Measurements from ENCODE around the gene RBPJ. TPM values are rescaled to one million over a fixed set of nuclear protein-coding genes. Genes with fewer than 3 reads are reported as not detected.

RBPJ gene
- total and polyA plus RNA-seq, 2 of the 8 experiments (the other 6 are each of a cell fraction or from before 2014, with no cell fraction given): 65.5 to 217 TPM

- Histone ChIP-seq H2BK5ac (ENCODE audit: low read depth, low read length) (no peak overlapping the region), H4K20me1 (replicated peaks in 1 of 2; ENCODE audit: control insufficient read depth in 1 of 2, insufficient read depth in 2 of 2, low read length in 2 of 2) (no peaks in the 10 kb centered on the region), H3K23me2 (ENCODE audit: low read depth, low read length) (no peaks in the 10 kb centered on the region), H3K4me1 (replicated peaks in 1 of 4; ENCODE audit: control insufficient read depth in 3 of 4, insufficient read depth in 4 of 4, low read length in 3 of 4) (peaks cover 0 to 2% (median 0%) of the 10 kb centered on the region in 4 experiments; a peak in 1 of 7 replicates), H2BK20ac (ENCODE audit: low read length) (no peak overlapping the region), H2BK120ac (replicated peaks; ENCODE audit: low read depth, low read length) (no peak overlapping the region), H3K79me1 (ENCODE audit: low read depth, low read length) (no peaks in the 10 kb centered on the region), H3K14ac (ENCODE audit: insufficient read length) (no peak overlapping the region), H3K4me3 (ENCODE audit: extremely low read depth in 1 of 4, insufficient read depth in 2 of 4, low read depth in 3 of 4, low read length in 4 of 4) (no peak overlapping the region), H4K5ac (ENCODE audit: insufficient read length, low read depth, low read length) (no peak overlapping the region), H3K36me3 (ENCODE audit: control insufficient read depth in 2 of 4, insufficient read depth in 4 of 4, low read length in 3 of 4) (no peaks in the 10 kb centered on the region), H2BK12ac (ENCODE audit: low read depth, low read length) (no peak overlapping the region), H4K91ac (replicated peaks; ENCODE audit: insufficient read length, low read length) (no peak overlapping the region), H4K8ac (ENCODE audit: extremely low read depth, insufficient read depth, low read length) (no peak overlapping the region), H2BK15ac (ENCODE audit: low read length) (no peak overlapping the region), H3K9me3 (ENCODE audit: insufficient read depth in 2 of 2, low read depth in 1 of 2, low read length in 1 of 2) (0 out of 4 replicates have a peak, but pooled peaks cover 0 to 2% of the 10 kb centered on the region in 2 experiments), H2AFZ (ENCODE audit: low read length) (0 out of 2 replicates have a peak overlapping the region, but pooled peaks have one; percentile 3), H2AK5ac (ENCODE audit: low read depth, low read length) (no peak overlapping the region), H3K9ac (replicated peaks in 1 of 4; ENCODE audit: extremely low read depth in 1 of 4, low read depth in 3 of 4, low read length in 3 of 4) (no peak overlapping the region), H3K18ac (ENCODE audit: extremely low read depth, low read length) (no peak overlapping the region), H3K4me2 (ENCODE audit: insufficient read depth in 1 of 2, low read depth in 2 of 2, low read length in 2 of 2) (no peak overlapping the region), H3K27me3 (replicated peaks in 1 of 4; ENCODE audit: control insufficient read depth in 3 of 4, extremely low read depth in 1 of 4, insufficient read depth in 3 of 4, low read length in 3 of 4) (no peaks in the 10 kb centered on the region), H3K4ac (replicated peaks; ENCODE audit: insufficient read length, low read depth, low read length) (no peak overlapping the region), H3K56ac (replicated peaks; ENCODE audit: insufficient read length, low read depth, low read length) (no peak overlapping the region), H3K27ac (ENCODE audit: low read depth, low read length) (no peak overlapping the region), H3K79me2 (ENCODE audit: control insufficient read depth in 1 of 2, insufficient read depth in 2 of 2, low read length in 2 of 2) (no peaks in the 10 kb centered on the region), H3K23ac (ENCODE audit: insufficient read length) (no peak overlapping the region)
- ChIA-PET CTCF (ENCODE audit: partially characterized antibody) (interaction anchor here (0.8 to 5.7 kb wide), 19 partner anchors 9 to 428 kb away, joined by 3 to 73 read pairs (median 3); no protein-coding TSS in a partner anchor), POLR2A (ENCODE audit: partially characterized antibody) (no interaction called here)
- WGBS, 2 experiments (ENCODE audit: extremely low coverage in 1 of 2, insufficient coverage in 1 of 2, insufficient read length in 1 of 2, insufficient replicate concordance in 2 of 2, low coverage in 1 of 2, low lambda C conversion rate in 2 of 2, missing lambda C conversion rate in 1 of 2): 83% methylated on average over 7 of the region's 7 CpGs; no CpG with 5 or more reads in 1 of the 2 experiments
- DNase-seq (ENCODE audit: low read depth in 1 of 2, low spot score in 2 of 2): no peak
- FAIRE-seq: no peak
- no peak for TF ChIP-seq POU5F1 (IDR thresholded peaks at IDR 0.05; ENCODE audit: low read depth, low read length)
- TF ChIP-seq KDM4A (IDR thresholded peaks at IDR 0.05; ENCODE audit: low read depth, low read length, severe bottlenecking): no peak
- no peak for TF ChIP-seq HDAC2 (IDR thresholded peaks at IDR 0.05; ENCODE audit: borderline replicate concordance in 1 of 2, low read depth in 2 of 2, low read length in 2 of 2)
- no peak for TF ChIP-seq SIN3A (conservative IDR thresholded peaks at IDR 0.05 in 1 of 2, IDR thresholded peaks at IDR 0.05 in 1 of 2; ENCODE audit: low read depth in 1 of 2, low read length in 2 of 2)
- no peak for TF ChIP-seq SP4 (IDR thresholded peaks at IDR 0.05; ENCODE audit: low read length)
- TF ChIP-seq ATF2 (IDR thresholded peaks at IDR 0.05; ENCODE audit: low read length): no peak
- no peak for TF ChIP-seq RFX5 (IDR thresholded peaks at IDR 0.05; ENCODE audit: borderline replicate concordance, low read depth, low read length)
- no peak for TF ChIP-seq EP300 (IDR thresholded peaks at IDR 0.05; ENCODE audit: borderline replicate concordance in 1 of 2, low read depth in 2 of 2, low read length in 2 of 2)
- no peak for TF ChIP-seq GTF2F1 (IDR thresholded peaks at IDR 0.05; ENCODE audit: borderline replicate concordance, low read depth, low read length)
- TF ChIP-seq NANOG (IDR thresholded peaks at IDR 0.05; ENCODE audit: insufficient read depth, low read depth, low read length, poor library complexity, severe bottlenecking): no peak
- TF ChIP-seq POLR2AphosphoS5 (IDR thresholded peaks at IDR 0.05; ENCODE audit: low read depth, low read length): no peak
Measured at GRCh38 chr4:26458157-26458561, 137.3 kb downstream of the RBPJ start.

All from H1 (cell line).